A673 (cell line): ENCODE results near the gene LTB4R. TPM values are rescaled to one million over a fixed set of nuclear protein-coding genes. Genes with fewer than 3 reads are reported as not detected.

Experiments used
- BruUV-seq: library from RNA; stranded (reverse); fragments of 400-500 nt; replicated peaks from 2 replicates; lab custom pipeline; 2021; lab: Mats Ljungman, UMichigan
- CTCF ChIA-PET: fragments of 300-600 bp; sonication (Branson Sonifier 250); formaldehyde crosslinking; loops from one replicate; lab custom pipeline; 2022; ENCODE audit warnings: antibody characterized with exemption; lab: Charles Lee
- POLR2A ChIA-PET: fragments of 300-600 bp; sonication (Branson Sonifier 250); formaldehyde crosslinking; loops from one replicate; lab custom pipeline; 2022; ENCODE audit warnings: antibody characterized with exemption; ENCODE audit not compliant: low non-redundant PET; lab: Charles Lee
- DNase-seq: peaks from one replicate; pipeline ENCODE4 v3.0.0-alpha.2; 2015; ENCODE audit warnings: low spot score
- H3K27ac ChIP-seq: fragments of 200-600 bp; sonication (generic); 2 replicates; pipeline ENCODE4 v1.5.1; 2016; ENCODE audit warnings: mixed run types, low read depth, mild to moderate bottlenecking, mixed read lengths, antibody characterized with exemption, low read length; ENCODE audit not compliant: poor library complexity, severe bottlenecking
- H3K27me3 ChIP-seq: fragments of 200-600 bp; sonication (generic); replicated peaks from 2 replicates; pipeline ENCODE4 v1.6.1; 2017; ENCODE audit warnings: mixed run types, low read depth, mild to moderate bottlenecking, mixed read lengths, antibody characterized with exemption, low read length; ENCODE audit not compliant: insufficient read depth, poor library complexity
- H3K36me3 ChIP-seq: fragments of 200-600 bp; sonication (generic); 2 replicates; pipeline ENCODE4 v1.6.1; 2016; ENCODE audit warnings: mixed run types, mild to moderate bottlenecking, mixed read lengths, antibody characterized with exemption, low read length; ENCODE audit not compliant: insufficient read depth, poor library complexity, severe bottlenecking
- H3K4me1 ChIP-seq: fragments of 200-600 bp; sonication (generic); 2 replicates; pipeline ENCODE4 v1.6.1; 2017; ENCODE audit warnings: mixed run types, mild to moderate bottlenecking, mixed read lengths, antibody characterized with exemption, low read length; ENCODE audit not compliant: insufficient read depth, poor library complexity, severe bottlenecking
- H3K4me3 ChIP-seq: fragments of 200-600 bp; sonication (generic); 2 replicates; pipeline ENCODE4 v1.5.1; 2016; ENCODE audit warnings: low read depth, mixed run types, mild to moderate bottlenecking, mixed read lengths, low read length; ENCODE audit not compliant: poor library complexity, severe bottlenecking
- H3K9me3 ChIP-seq: fragments of 200-600 bp; sonication (generic); 2 replicates; pipeline ENCODE4 v1.6.1; 2016; ENCODE audit warnings: mixed run types, low read depth, mild to moderate bottlenecking, mixed read lengths, antibody characterized with exemption, low read length; ENCODE audit not compliant: poor library complexity, severe bottlenecking
- CTCF ChIP-seq: fragments of 300-800, 200-600 bp; sonication (generic); conservative IDR thresholded peaks from 2 replicates; pipeline ENCODE4 v1.5.1; 2017; ENCODE audit warnings: low read depth, mild to moderate bottlenecking, antibody characterized with exemption, low read length, moderate library complexity, mixed read lengths
- EZH2 ChIP-seq: fragments of 200-600 bp; sonication (generic); IDR thresholded peaks from 2 replicates; pipeline ENCODE4 v1.6.1; 2017; ENCODE audit warnings: borderline replicate concordance, low read depth, mild to moderate bottlenecking, mixed read lengths, antibody characterized with exemption, low read length; ENCODE audit not compliant: poor library complexity, severe bottlenecking
- intact Hi-C: fragments of 100-400 bp; cut with micrococcal nuclease; formaldehyde crosslinking; loops from one replicate; pipeline ENCODE4 v1.10.0; 2022; ENCODE audit not compliant: unreplicated experiment
- total RNA-seq: library from RNA; stranded (reverse); gene quantifications from 2 replicates; pipeline ENCODE4 v1.2.3, GENCODE V29; 2021

LTB4R gene
- total RNA-seq, 1 experiment from 2014 or later, result 6.6 TPM

GRCh38 chr14:24280797-24281460, 30.4 kb upstream of the LTB4R start:
- DNase-seq, result no peak
- TF ChIP-seq CTCF, result no peak
- no peak for TF ChIP-seq EZH2
- POLR2A ChIA-PET, result no interaction called here
- no peaks in the 10 kb centered on the region for H3K36me3 ChIP-seq
- no peaks in the 10 kb centered on the region for H3K4me1 ChIP-seq
- H3K9me3 ChIP-seq, result no peaks in the 10 kb centered on the region
- no peak overlapping the region for H3K27ac ChIP-seq
- no TSS peak for BruUV-seq
- no peak overlapping the region for H3K4me3 ChIP-seq
- intact Hi-C loops, result no loop called here
- CTCF ChIA-PET, result interaction anchor here (0.5 kb wide), 1 partner anchor 285 kb away, joined by 4 read pairs; no protein-coding TSS in a partner anchor
- H3K27me3 ChIP-seq, result no peaks in the 10 kb centered on the region

GRCh38 chr14:24281636-24282035, 29.7 kb upstream of the LTB4R start:
- no TSS peak for BruUV-seq
- Histone ChIP-seq H3K27me3 (no peaks in the 10 kb centered on the region), H3K27ac (no peak overlapping the region), H3K4me3 (no peak overlapping the region), H3K36me3 (no peaks in the 10 kb centered on the region), H3K4me1 (no peaks in the 10 kb centered on the region), H3K9me3 (no peaks in the 10 kb centered on the region)
- TF ChIP-seq CTCF, result no peak
- ChIA-PET POLR2A (no interaction called here), CTCF (no interaction called here)
- DNase-seq, result no peak
- intact Hi-C loops, result no loop called here

GRCh38 chr14:24282736-24283135, 28.6 kb upstream of the LTB4R start:
- Histone ChIP-seq H3K4me3 (no peak overlapping the region), H3K27me3 (no peaks in the 10 kb centered on the region), H3K27ac (no peak overlapping the region), H3K4me1 (no peaks in the 10 kb centered on the region), H3K9me3 (no peaks in the 10 kb centered on the region), H3K36me3 (no peaks in the 10 kb centered on the region)
- POLR2A ChIA-PET, result no interaction called here
- CTCF ChIA-PET, result interaction anchor here (0.6 kb wide), 2 partner anchors 28 to 52 kb away, joined by 3 to 11 read pairs; partner anchors contain the start of gene LTB4R
- DNase-seq, result no peak
- BruUV-seq, result no TSS peak
- intact Hi-C loops, result no loop called here
- TF ChIP-seq CTCF, result no peak
- no peak for TF ChIP-seq EZH2
